Vagina (tissue), 2 donors: ENCODE results near the gene FOXS1.

Experiments used
- POLR2A ChIP-seq, 2 donors: fragments of 450-650 bp; IDR thresholded peaks; one replicate each; pipeline ENCODE4 v1.6.1; 2017; ENCODE audit warnings: antibody characterized with exemption in 2 of 2, mild to moderate bottlenecking in 2 of 2, moderate library complexity in 2 of 2
- POLR2AphosphoS5 ChIP-seq, 2 donors: sonication (generic); formaldehyde crosslinking; IDR thresholded peaks; one replicate each; pipeline ENCODE4 v1.9.0; 2017; ENCODE audit warnings: antibody characterized with exemption in 2 of 2, mild to moderate bottlenecking in 2 of 2, low read depth in 1 of 2; ENCODE audit not compliant: insufficient read depth in 1 of 2
- TF ChIP-seq, protein P1 (sequence below), 3 experiments: fragments of 450-650 bp in 2 of 3; fragments of 200-600 bp in 1 of 3; sonication (generic) in 1 of 3; IDR thresholded peaks; one replicate each; pipeline ENCODE4 v1.5.1; 2017 to 2019; ENCODE audit warnings: antibody characterized with exemption in 3 of 3, mild to moderate bottlenecking in 2 of 3, moderate library complexity in 2 of 3

DNA sequence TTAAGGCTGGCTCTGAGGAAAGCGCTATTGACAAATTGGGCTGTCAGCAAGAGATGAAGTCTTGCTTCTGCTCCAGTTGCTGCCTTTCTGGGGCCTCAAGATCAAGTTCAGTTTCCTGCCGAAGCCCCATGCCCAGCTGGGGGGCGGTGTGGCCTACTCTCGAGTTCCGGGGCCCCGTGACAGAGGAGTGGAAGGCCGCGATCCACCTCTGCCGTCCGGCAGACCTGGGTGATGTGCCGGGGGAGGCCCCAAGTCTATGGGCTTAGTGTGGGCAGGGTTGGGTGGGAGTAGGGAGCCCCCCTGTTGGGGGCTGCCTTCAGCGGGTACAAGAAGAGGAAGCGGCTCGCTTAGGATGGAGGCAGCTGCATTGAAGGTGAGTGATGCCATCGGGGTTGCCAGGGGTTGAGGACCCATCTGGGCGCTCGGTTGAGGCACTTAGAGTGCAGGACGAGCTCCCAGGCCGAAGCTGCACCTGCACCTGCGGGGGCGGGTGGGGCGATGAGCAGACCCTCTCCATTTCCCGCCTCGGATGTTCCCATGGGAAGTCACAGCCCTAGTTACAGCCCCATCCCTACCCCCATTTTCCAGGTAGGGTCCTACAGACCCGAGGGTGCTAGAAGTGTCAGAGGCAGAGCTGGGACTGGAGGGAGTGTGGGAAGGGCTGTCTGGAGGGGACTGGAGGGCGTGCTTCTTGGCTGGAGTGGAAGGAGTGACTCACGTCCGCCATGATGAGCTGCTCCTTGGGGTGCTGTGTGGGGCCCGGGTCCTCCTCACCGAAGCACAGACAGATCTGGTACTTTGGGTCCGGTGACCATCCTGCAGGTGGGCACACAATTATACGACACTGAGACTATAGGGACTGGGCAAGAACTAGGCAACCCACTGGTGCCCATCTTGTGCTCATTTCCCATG is 2.9 kb upstream of the FOXS1 start:
- TF ChIP-seq, protein P1, sequence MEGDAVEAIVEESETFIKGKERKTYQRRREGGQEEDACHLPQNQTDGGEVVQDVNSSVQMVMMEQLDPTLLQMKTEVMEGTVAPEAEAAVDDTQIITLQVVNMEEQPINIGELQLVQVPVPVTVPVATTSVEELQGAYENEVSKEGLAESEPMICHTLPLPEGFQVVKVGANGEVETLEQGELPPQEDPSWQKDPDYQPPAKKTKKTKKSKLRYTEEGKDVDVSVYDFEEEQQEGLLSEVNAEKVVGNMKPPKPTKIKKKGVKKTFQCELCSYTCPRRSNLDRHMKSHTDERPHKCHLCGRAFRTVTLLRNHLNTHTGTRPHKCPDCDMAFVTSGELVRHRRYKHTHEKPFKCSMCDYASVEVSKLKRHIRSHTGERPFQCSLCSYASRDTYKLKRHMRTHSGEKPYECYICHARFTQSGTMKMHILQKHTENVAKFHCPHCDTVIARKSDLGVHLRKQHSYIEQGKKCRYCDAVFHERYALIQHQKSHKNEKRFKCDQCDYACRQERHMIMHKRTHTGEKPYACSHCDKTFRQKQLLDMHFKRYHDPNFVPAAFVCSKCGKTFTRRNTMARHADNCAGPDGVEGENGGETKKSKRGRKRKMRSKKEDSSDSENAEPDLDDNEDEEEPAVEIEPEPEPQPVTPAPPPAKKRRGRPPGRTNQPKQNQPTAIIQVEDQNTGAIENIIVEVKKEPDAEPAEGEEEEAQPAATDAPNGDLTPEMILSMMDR (IDR thresholded peaks at IDR 0.05), result no peak
- TF ChIP-seq POLR2AphosphoS5 (IDR thresholded peaks at IDR 0.05; ENCODE audit: insufficient read depth in 1 of 2, low read depth in 1 of 2) (no peak), POLR2A (IDR thresholded peaks at IDR 0.05) (no peak)
